Suprapubic skin (tissue), 4 donors: ENCODE measurements around the gene ERMN.

Experiments used
- POLR2A ChIP-seq, 2 donors: fragments of 450-650 bp; IDR thresholded peaks; one replicate each; pipeline ENCODE4 v1.6.1; 2017; ENCODE audit warnings: antibody characterized with exemption in 2 of 2, mild to moderate bottlenecking in 2 of 2, moderate library complexity in 2 of 2
- POLR2AphosphoS5 ChIP-seq, 3 donors: sonication (generic); formaldehyde crosslinking; IDR thresholded peaks; one replicate each; pipeline ENCODE4 v1.6.1; 2017; ENCODE audit warnings: antibody characterized with exemption in 3 of 3
- TF ChIP-seq, protein P1 (sequence below), 2 donors: fragments of 200-600 bp in 1 of 2; fragments of 450-650 bp in 1 of 2; sonication (generic) in 1 of 2; IDR thresholded peaks; one replicate each; pipeline ENCODE4 v1.5.1; 2016 to 2019; ENCODE audit warnings: antibody characterized with exemption in 2 of 2, mild to moderate bottlenecking in 1 of 2, moderate library complexity in 1 of 2

- TF ChIP-seq, protein P1, sequence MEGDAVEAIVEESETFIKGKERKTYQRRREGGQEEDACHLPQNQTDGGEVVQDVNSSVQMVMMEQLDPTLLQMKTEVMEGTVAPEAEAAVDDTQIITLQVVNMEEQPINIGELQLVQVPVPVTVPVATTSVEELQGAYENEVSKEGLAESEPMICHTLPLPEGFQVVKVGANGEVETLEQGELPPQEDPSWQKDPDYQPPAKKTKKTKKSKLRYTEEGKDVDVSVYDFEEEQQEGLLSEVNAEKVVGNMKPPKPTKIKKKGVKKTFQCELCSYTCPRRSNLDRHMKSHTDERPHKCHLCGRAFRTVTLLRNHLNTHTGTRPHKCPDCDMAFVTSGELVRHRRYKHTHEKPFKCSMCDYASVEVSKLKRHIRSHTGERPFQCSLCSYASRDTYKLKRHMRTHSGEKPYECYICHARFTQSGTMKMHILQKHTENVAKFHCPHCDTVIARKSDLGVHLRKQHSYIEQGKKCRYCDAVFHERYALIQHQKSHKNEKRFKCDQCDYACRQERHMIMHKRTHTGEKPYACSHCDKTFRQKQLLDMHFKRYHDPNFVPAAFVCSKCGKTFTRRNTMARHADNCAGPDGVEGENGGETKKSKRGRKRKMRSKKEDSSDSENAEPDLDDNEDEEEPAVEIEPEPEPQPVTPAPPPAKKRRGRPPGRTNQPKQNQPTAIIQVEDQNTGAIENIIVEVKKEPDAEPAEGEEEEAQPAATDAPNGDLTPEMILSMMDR (IDR thresholded peaks at IDR 0.05): no peak
- no peak for TF ChIP-seq POLR2A (IDR thresholded peaks at IDR 0.05)
- TF ChIP-seq POLR2AphosphoS5 (IDR thresholded peaks at IDR 0.05): no peak
These were observed 9.2 kb upstream of the ERMN start for GRCh38 chr2:157334797-157335196.
